HG02981 (cell line): ENCODE results near the gene ZZZ3.
"Not testable (repeated sequence)": the region's sequence is repeated elsewhere in the genome, so short reads cannot be mapped to it uniquely, and the experiment has no call there.

Source experiments
- ATAC-seq: cut with Tn5 transposase; IDR thresholded peaks from one replicate; pipeline ENCODE4 v1.9.1; 2021; ENCODE audit warnings: mild to moderate bottlenecking, moderate library complexity; ENCODE audit not compliant: unreplicated experiment

Gene ZZZ3

DNA sequence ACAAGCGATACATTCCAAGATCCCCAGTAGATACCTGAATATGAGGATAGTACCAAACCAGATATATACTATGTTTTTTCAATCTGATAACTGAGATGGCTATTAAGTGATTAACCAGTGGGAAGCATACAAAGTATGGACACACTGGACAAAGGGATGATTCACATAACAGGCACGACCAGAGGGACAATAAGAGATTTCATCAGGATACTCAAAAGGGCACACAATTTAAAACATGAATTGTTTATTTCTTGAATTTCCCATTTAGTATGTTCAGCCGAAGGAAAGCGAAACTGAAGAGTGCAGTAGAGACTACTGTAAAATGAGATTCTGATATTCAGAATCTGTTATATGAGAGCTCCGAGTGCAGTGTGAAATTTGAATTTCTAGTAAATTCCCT lies 10.6 kb downstream of the ZZZ3 start:
- no peak for ATAC-seq

GRCh38 chr1:77670330-77670729 lies 12.1 kb downstream of the ZZZ3 start:
- ATAC-seq: no peak

DNA sequence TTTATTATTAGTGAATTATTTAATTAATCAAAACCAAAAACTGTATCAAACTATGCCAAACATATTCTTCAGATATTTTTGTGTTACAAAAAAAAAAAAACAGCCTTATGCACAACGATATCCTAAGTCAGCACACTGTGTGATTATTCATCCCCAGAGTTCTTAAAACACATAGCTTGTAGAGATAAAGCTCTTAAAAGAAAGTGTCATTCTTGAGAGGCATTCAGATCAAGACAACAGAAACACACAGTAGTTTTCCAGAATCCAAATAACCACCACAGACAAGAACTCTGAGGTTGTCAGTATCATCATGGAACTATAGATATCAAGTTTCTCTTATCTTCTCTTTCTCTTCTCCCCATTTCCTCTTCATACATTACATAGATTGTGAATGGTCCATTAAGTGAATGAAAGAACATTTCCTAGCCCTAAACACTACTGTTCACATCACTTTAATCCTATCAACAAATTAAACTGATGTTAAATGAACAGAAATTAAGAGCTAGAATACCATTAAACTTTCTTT lies 13.5 kb downstream of the ZZZ3 start:
- no peak for ATAC-seq

GRCh38 chr1:77664939-77665516 lies 17.4 kb downstream of the ZZZ3 start:
- ATAC-seq: no peak

DNA sequence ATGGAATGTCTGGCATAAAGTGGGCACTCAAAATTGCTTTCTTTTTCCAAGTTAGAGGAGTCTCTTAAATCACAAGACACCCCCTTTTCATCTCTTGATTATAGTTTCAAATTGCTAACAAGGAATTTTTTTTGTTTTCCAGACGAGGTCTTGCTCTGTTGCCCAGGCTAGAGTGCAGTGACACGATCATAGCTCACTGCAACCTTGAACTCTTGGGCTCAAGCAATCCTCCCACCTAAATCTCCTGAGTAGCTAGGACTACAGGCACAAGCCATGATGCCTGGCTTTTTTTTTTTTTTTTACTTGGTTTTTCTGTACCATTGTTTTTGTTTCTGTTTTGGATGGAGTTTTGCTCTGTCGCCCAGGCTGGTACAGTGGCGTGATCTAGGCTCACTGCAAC lies 20.8 kb downstream of the ZZZ3 start:
- ATAC-seq: no peak

GRCh38 chr1:77659879-77660593 lies 22.4 kb downstream of the ZZZ3 start:
- peak; percentile 73 for ATAC-seq

- no peak for ATAC-seq
Measured at GRCh38 chr1:77658271-77658670, 24.2 kb downstream of the ZZZ3 start.

GRCh38 chr1:77655431-77655974 lies 27.0 kb downstream of the ZZZ3 start:
- ATAC-seq: no peak

GRCh38 chr1:77652970-77653516 lies 29.4 kb downstream of the ZZZ3 start:
- ATAC-seq: no peak

DNA sequence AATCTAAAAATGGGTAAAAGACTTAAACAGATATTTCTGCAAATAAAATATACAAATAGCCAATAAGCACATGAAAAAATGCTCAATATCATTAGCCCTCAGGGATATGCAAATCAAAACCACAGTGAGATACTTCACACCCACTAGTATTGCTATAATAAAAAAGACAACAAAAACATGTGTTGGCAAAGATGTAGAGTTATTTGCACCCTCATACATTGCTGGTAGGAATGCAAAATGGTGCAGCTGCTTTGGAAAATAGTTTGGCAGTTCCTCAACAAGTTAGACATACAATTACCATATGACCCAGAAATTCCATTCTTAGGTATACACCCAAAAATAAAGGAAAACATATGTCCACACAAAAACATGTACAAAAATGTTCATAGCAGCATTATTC lies 30.2 kb downstream of the ZZZ3 start:
- ATAC-seq: no peak

GRCh38 chr1:77649127-77649526 lies 33.3 kb downstream of the ZZZ3 start:
- no peak for ATAC-seq

DNA sequence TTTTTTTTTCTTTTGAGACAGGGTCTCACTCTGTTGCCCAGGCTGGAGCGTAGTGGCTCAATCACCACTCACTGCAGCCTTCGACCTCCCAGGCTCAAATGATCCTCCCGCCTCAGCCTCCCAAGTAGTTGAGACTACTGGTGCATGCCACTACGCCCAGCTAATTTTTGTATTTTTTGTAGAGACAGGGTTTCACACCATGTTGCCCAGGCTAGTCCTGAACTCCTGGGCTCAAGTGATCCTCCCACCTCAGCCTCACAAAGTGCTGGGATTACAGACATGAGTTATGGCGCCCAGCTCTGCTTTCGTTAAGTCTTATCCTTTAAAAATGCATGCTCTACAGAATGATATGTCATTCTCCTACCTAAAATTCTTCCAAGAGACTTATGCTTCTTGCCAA lies 36.2 kb downstream of the ZZZ3 start:
- not testable (repeated sequence) for ATAC-seq

- no peak for ATAC-seq
Measured at GRCh38 chr1:77643456-77643855, 39.0 kb downstream of the ZZZ3 start.

DNA sequence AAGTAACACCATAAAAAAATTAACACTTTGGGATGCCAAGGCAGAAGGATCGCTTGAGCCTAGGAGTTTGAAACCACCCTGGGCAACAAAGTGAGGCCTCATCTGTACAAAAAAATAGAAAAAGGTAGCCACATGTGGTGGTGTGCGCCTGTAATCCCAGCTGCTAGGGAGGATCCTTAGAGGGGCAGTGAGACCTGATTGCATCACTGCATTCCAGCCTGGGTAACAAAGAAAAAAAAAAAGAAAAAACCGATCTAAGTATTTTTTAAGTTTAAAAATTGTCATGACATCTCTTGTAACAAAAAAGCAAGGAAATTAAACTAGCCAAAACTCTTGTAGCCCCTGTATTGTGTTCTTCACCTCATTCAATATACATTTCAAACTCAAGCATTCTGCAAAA lies 39.5 kb downstream of the ZZZ3 start:
- ATAC-seq: no peak

DNA sequence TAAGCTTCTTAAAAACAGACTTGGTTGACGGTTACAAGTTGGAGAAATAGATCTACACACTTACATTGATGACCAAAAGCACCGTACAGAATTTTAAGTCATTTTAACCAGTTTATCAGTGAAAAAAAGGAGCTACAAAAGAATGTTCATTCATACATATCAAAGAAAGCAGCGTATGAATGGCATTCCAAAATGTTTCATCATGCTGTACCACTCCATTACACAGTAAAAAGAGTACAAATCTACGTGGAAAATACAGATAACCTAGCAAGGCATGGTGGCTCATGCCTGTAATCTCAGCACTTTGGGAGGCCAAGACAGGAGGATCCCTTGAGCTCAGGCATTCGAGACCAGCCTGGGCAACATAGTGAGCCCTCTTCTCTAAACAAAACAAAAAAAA lies 40.3 kb downstream of the ZZZ3 start:
- no peak for ATAC-seq

DNA sequence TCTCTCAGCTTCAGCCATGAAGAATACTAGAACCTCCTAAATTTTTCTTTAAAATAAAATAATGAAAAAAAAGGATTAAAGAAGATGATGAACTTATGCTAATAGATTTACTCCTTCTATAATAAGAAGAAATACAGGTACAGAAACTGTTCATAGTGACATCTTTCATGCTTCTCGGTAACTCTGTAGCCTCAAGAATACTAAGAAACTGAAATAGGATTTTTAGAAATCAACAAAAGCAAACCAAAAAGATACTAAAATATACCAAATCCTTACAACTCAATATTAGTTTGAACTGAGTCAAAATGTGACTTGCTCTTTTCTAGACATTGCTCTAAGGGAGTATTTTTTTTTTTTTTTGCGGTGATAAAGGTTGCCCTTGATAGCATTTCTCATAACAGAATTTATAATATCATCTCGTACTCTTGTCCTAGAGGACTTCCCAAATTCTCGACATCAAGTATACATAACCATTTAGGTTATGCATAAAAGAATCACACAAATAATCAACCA lies 42.8 kb downstream of the ZZZ3 start:
- no peak for ATAC-seq

GRCh38 chr1:77639056-77639455 lies 43.4 kb downstream of the ZZZ3 start:
- ATAC-seq: no peak

DNA sequence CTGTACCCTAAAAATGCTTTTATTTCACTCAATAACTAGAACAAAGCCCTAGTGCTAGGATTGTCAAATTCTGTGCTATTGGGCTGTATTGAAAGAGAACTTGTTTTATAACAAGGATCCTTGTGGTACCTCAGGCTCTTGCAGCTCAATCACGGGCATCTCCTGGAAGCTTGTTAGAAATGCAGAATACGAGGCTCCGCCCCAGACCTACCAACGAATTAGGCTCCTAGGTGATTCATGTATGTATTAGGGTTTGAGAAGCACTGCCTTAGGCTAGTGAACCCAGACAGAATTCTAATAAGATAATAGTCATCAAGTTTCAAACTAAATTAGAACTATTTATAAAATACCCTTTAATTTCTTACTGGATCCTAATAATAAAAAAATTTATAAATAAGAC lies 45.6 kb downstream of the ZZZ3 start:
- ATAC-seq: no peak
